Panc1 (cell line): ENCODE results near the gene NTN4.

Source experiments
- CTCF ChIP-seq: fragments of 450-650 bp; IDR thresholded peaks from 2 replicates; pipeline ENCODE4 v1.5.1; 2017; ENCODE audit warnings: mild to moderate bottlenecking
- POLR2AphosphoS5 ChIP-seq: IDR thresholded peaks from 2 replicates; pipeline ENCODE4 v1.6.1; 2012; ENCODE audit warnings: mild to moderate bottlenecking, low read depth, low read length, moderate library complexity
- SIN3A ChIP-seq: IDR thresholded peaks from 2 replicates; pipeline ENCODE4 v1.6.1; 2012; ENCODE audit warnings: low read depth, mild to moderate bottlenecking, low read length, moderate library complexity, borderline replicate concordance; ENCODE audit not compliant: insufficient read depth

- TF ChIP-seq POLR2AphosphoS5 (no peak), CTCF (no peak), SIN3A (no peak)
Measured at GRCh38 chr12:95683418-95683817, 107.1 kb downstream of the NTN4 start.
